PFSK-1 (cell line): ENCODE data around the gene ONECUT2.

Source experiments
- FOXP2 ChIP-seq: optimal IDR thresholded peaks from 2 replicates; pipeline ENCODE3; 2011; ENCODE audit warnings: borderline replicate concordance, control low read depth, inconsistent platforms; ENCODE audit not compliant: insufficient read depth; ENCODE audit errors: extremely low read length, extremely low read depth
- POLR2AphosphoS5 ChIP-seq: IDR thresholded peaks from 2 replicates; pipeline ENCODE4 v1.6.1; 2012; ENCODE audit warnings: low read depth, mild to moderate bottlenecking, control low read depth, low read length, moderate library complexity
- SIN3A ChIP-seq: IDR thresholded peaks from 2 replicates; pipeline ENCODE4 v1.6.1; 2012; ENCODE audit warnings: mild to moderate bottlenecking, low read length, moderate library complexity, borderline replicate concordance; ENCODE audit not compliant: insufficient read depth
- TAF1 ChIP-seq: IDR thresholded peaks from 2 replicates; pipeline ENCODE4 v1.6.1; 2012; ENCODE audit warnings: low read length, control low read depth, borderline replicate concordance; ENCODE audit not compliant: insufficient read depth
- TF ChIP-seq, protein P1 (sequence below), 2 experiments: IDR thresholded peaks; 2 replicates each; pipeline versions ENCODE4 v1.6.1 to v1.8.0; 2011 to 2012; ENCODE audit warnings: low read depth in 2 of 2, low read length in 2 of 2, control low read depth in 1 of 2, inconsistent platforms in 1 of 2, mild to moderate bottlenecking in 1 of 2, moderate library complexity in 1 of 2; ENCODE audit not compliant: insufficient read depth in 1 of 2

The ONECUT2 gene

DNA sequence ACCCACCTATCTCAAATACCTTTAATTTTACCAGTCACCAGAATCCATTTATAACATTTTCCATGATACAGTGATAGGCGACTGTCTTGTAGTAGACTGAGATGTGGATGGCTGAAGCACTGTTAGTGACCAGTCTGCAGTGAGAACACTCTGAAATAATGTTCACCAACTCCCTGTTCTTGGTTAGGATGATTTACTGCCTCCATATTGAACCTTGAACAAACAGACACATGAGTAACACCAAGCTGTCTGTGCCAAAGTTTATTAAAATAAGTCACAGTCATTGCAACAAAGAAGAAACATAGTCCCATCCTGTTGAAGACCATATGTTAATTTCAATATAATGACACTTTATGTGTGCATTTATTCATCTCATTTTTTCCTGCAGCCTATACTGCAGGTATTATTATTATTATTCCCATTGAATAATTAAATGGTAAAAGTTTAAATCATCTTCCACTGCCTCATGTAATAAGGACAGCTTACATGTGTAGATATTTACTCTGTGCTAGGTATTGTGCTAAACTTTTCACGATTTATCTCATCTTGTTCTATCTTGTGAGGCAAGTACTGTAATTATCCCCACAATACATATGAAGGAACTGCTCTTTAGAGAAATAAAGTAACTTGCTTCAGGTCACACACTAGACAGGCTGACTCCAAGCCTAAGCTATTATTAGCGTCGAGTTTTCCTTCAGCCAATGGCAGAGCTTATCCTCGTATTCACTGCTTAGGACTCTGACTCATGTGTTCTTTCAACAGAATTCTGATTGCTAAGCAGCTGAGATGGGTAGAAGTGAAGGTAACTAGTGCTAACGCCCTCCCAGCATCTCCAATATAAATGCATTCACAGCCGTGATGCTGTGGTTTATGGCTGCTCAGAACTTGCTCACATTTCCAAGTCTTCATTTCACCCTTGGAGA is 62.5 kb downstream of the ONECUT2 start:
- no peak for TF ChIP-seq FOXP2
- TF ChIP-seq, protein P1, sequence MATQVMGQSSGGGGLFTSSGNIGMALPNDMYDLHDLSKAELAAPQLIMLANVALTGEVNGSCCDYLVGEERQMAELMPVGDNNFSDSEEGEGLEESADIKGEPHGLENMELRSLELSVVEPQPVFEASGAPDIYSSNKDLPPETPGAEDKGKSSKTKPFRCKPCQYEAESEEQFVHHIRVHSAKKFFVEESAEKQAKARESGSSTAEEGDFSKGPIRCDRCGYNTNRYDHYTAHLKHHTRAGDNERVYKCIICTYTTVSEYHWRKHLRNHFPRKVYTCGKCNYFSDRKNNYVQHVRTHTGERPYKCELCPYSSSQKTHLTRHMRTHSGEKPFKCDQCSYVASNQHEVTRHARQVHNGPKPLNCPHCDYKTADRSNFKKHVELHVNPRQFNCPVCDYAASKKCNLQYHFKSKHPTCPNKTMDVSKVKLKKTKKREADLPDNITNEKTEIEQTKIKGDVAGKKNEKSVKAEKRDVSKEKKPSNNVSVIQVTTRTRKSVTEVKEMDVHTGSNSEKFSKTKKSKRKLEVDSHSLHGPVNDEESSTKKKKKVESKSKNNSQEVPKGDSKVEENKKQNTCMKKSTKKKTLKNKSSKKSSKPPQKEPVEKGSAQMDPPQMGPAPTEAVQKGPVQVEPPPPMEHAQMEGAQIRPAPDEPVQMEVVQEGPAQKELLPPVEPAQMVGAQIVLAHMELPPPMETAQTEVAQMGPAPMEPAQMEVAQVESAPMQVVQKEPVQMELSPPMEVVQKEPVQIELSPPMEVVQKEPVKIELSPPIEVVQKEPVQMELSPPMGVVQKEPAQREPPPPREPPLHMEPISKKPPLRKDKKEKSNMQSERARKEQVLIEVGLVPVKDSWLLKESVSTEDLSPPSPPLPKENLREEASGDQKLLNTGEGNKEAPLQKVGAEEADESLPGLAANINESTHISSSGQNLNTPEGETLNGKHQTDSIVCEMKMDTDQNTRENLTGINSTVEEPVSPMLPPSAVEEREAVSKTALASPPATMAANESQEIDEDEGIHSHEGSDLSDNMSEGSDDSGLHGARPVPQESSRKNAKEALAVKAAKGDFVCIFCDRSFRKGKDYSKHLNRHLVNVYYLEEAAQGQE (IDR thresholded peaks at IDR 0.05; ENCODE audit: insufficient read depth in 1 of 2, low read depth in 2 of 2, low read length in 2 of 2), result no peak
- no peak for TF ChIP-seq TAF1
- no peak for TF ChIP-seq SIN3A
- no peak for TF ChIP-seq POLR2AphosphoS5

DNA sequence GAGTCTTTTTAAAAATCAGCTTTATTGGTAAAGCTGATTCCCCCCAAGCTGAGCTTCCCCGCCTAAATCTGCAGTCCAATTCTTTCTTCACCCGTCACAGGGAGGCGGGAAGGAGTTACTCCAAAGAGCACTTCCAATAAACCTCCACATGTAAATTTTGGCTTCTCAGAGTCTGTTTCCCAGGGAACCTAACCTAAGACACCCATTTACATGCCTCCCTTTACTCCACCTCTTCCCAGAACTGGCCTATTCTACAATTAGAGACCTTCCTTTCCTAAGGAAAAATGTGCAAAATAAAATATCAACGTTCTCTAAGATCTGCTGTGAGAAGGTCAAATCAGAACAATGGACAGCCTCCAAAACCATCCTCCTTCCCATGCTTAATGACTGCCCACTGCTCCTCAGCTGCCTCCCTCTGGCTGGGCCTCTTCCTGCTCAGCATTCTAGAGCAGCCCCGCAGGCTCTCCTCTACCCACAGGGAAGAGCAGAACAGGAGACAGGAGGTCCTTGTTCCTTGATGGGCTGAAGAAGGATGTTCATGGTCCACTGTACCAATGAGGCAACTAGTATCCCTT is 63.6 kb downstream of the ONECUT2 start:
- TF ChIP-seq TAF1 (no peak), FOXP2 (no peak), POLR2AphosphoS5 (no peak), SIN3A (no peak)
- TF ChIP-seq, protein P1 (IDR thresholded peaks at IDR 0.05; ENCODE audit: insufficient read depth in 1 of 2, low read depth in 2 of 2, low read length in 2 of 2), result peak in 1 of 2 experiments; percentile 75; a peak in 1 of 4 replicates

DNA sequence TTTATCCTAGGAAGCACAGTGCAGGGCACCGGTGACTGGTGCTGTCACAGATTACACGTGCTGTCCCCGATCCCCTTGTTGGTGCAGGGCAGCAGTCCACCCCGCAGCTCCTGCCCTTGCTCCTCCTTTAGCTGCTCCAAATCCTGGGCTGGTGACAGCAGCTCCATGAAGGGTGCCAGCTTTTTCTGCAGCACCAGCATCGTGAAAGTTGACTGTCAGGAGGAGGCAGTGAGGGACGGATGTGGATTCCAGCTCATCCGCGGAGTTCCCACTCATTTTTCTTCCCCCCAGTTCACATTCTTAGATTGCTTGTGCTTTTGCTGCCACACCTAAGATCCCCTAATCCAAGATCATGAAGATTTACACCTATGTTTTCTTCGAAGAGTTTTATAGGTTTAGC is 67.5 kb downstream of the ONECUT2 start:
- TF ChIP-seq POLR2AphosphoS5, result no peak
- TF ChIP-seq FOXP2, result no peak
- no peak for TF ChIP-seq TAF1
- TF ChIP-seq, protein P1 (IDR thresholded peaks at IDR 0.05; ENCODE audit: insufficient read depth in 1 of 2, low read depth in 2 of 2, low read length in 2 of 2), result no peak
- TF ChIP-seq SIN3A, result no peak

DNA sequence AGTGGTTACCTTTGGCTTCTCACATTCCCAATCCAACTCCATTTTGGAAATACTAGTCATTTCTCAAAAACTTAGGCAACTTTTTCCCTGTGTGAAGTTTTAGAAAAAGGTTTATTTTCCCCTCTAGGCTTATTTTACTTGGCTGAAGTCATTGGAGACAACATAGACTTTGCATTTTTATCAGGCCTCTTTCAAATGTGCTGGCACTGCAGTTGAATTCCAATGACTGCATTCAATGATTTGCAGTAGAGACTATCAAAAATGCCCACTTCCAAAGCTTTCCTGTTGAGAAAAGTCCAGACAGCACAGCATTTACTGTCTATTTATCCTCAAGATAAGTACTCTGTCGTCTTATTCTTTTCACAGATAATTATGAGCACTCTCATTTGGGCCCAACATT is 70.1 kb downstream of the ONECUT2 start:
- TF ChIP-seq, protein P1 (IDR thresholded peaks at IDR 0.05; ENCODE audit: insufficient read depth in 1 of 2, low read depth in 2 of 2, low read length in 2 of 2), result no peak
- no peak for TF ChIP-seq FOXP2
- no peak for TF ChIP-seq SIN3A
- TF ChIP-seq POLR2AphosphoS5, result no peak
- no peak for TF ChIP-seq TAF1
